Ovary (tissue), 9 donors: ENCODE measurements around the gene CEP57L1. TPM values are rescaled to one million over a fixed set of nuclear protein-coding genes. Genes with fewer than 3 reads are reported as not detected.
A peak's percentile ranks its signal among the peaks of the same experiment; 100 is the strongest.
"Not testable (repeated sequence)": the region's sequence is repeated elsewhere in the genome, so short reads cannot be mapped to it uniquely, and the experiment has no call there.

Experiments
- DNase-seq, 5 donors: peaks; one replicate each; pipeline ENCODE4 v3.0.0-alpha.2; 2019 to 2020
- H3K27ac ChIP-seq, 2 donors: fragments of 200-600 bp; one replicate each; pipeline versions ENCODE4 v1.5.1 to v1.8.0; 2019 to 2022
- H3K27me3 ChIP-seq: fragments of 200-600 bp; one replicate; pipeline ENCODE4 v1.8.0; 2022
- H3K36me3 ChIP-seq: fragments of 200-600 bp; sonication (generic); one replicate; pipeline ENCODE4 v1.5.1; 2019
- H3K4me1 ChIP-seq: one replicate; pipeline ENCODE4 v1.8.1; 2013; ENCODE audit warnings: mild to moderate bottlenecking, moderate library complexity; ENCODE audit not compliant: insufficient read depth
- H3K4me3 ChIP-seq: fragments of 200-600 bp; sonication (generic); one replicate; pipeline ENCODE4 v1.5.1; 2017
- H3K9me3 ChIP-seq, 2 donors: fragments of 200-600 bp in 1 of 2; sonication (generic) in 1 of 2; one replicate each; pipeline versions ENCODE4 v1.5.1 to v1.8.1; 2013 to 2019; ENCODE audit warnings: mild to moderate bottlenecking in 1 of 2, moderate library complexity in 1 of 2
- CTCF ChIP-seq, 3 donors: fragments of 450-650 bp in 2 of 3; fragments of 200-600 bp in 1 of 3; IDR thresholded peaks; one replicate each; pipeline versions ENCODE4 v1.5.1 to v1.8.0; 2016 to 2022; ENCODE audit warnings: antibody characterized with exemption in 3 of 3, mild to moderate bottlenecking in 1 of 3
- EP300 ChIP-seq: sonication (generic); formaldehyde crosslinking; IDR thresholded peaks from one replicate; pipeline ENCODE4 v1.6.1; 2017; ENCODE audit warnings: antibody characterized with exemption
- POLR2A ChIP-seq: fragments of 450-650 bp; IDR thresholded peaks from one replicate; pipeline ENCODE4 v1.6.1; 2017; ENCODE audit warnings: antibody characterized with exemption, mild to moderate bottlenecking, moderate library complexity
- WGBS, 3 donors: extraction: QIAGEN DNeasy Blood & Tissue Kit in 1 of 3; methylation state at CpG; one replicate each; pipeline versions ENCODE4 v1.1.5 to v1.1.7; 2013 to 2017; 5-methylcytosine and 5-hydroxymethylcytosine counted together
- intact Hi-C, 4 donors: fragments of 100-400 bp; cut with DNase I; formaldehyde crosslinking; loops; one replicate each; pipeline versions ENCODE4 v1.11.0 to v1.15.1; 2022 to 2023
- polyA plus RNA-seq, 2 donors: library from polyadenylated mRNA; stranded (reverse); fragments of 200-250 nt in 1 of 2; fragments of 350-450 nt in 1 of 2; fragmentation: Illumina TruSeq in 1 of 2; extraction: RNeasy Lipid Tissue Mini Kit (QIAGEN cat#74804) in 1 of 2; gene quantifications; one replicate each; pipeline ENCODE4 v1.2.3, GENCODE V29; 2013 to 2014
- total RNA-seq, 7 donors: library from RNA; depleted of rRNA in 2 of 7; stranded (reverse); fragments of >200 nt in 2 of 7; fragmentation: NEBNext Ultra II Directional in 3 of 7; extraction: Animal tissue kit (Norgen Biotek cat#: 25700) in 3 of 7; gene quantifications; one replicate each; pipeline versions ENCODE4 v1.1.0 to v1.2.4, GENCODE V29; 2016 to 2023
- donor health status: DM: no; HTN: no; CAD: no; lungs with moderate emphysema.
- donor health status: DM: no; HTN: no; CAD: no.
- donor health status: Bipolar disorder and iron deficiency.
- donor health status: DM: yes; HTN: yes; CAD: no.
- donor health status: DM: no; HTN: no; CAD: no.
- donor health status: DM: yes; HTN: yes; CAD: no.

The CEP57L1 gene
- total and polyA plus RNA-seq, 9 donors: 4.9 to 12.6 (median 9.2) TPM

GRCh38 chr6:109081026-109081425 lies 14.3 kb upstream of the CEP57L1 start:
- DNase-seq: peak in 3 of 5 donors; percentile 43 to 71 (median 50)
- Histone ChIP-seq H3K4me3 (no peak overlapping the region), H3K36me3 (no peaks in the 10 kb centered on the region), H3K27ac (peak overlapping the region in 1 of 2 donors; percentile 13), H3K27me3 (no peaks in the 10 kb centered on the region), H3K9me3 (no peaks in the 10 kb centered on the region), H3K4me1 (peaks cover 4% of the 10 kb centered on the region)
- 14 to 38% (median 16%) methylated on average over 1 of the region's 1 CpG for WGBS, 3 donors
- intact Hi-C loops: no loop called here
- no peak for TF ChIP-seq POLR2A
- no peak for TF ChIP-seq EP300
- no peak for TF ChIP-seq CTCF (IDR thresholded peaks at IDR 0.05)

- Histone ChIP-seq H3K27ac (peak overlapping the region in 1 of 2 donors; percentile 11), H3K4me3 (no peak overlapping the region), H3K36me3 (no peaks in the 10 kb centered on the region), H3K9me3 (no peaks in the 10 kb centered on the region), H3K4me1 (peaks cover 4% of the 10 kb centered on the region), H3K27me3 (no peaks in the 10 kb centered on the region)
- TF ChIP-seq EP300: no peak
- TF ChIP-seq CTCF (IDR thresholded peaks at IDR 0.05): no peak
- TF ChIP-seq POLR2A: no peak
- 62 to 74% (median 73%) methylated on average over 4 of the region's 4 CpGs for WGBS, 3 donors
- intact Hi-C loops: no loop called here
- no peak for DNase-seq
Measured at GRCh38 chr6:109081516-109082187, 13.7 kb upstream of the CEP57L1 start.

GRCh38 chr6:109082188-109082577 lies 13.1 kb upstream of the CEP57L1 start:
- no peak overlapping the region for H3K4me3 ChIP-seq
- no peaks in the 10 kb centered on the region for H3K9me3 ChIP-seq
- H3K27ac ChIP-seq: peak overlapping the region in 1 of 2 donors; percentile 11
- no peaks in the 10 kb centered on the region for H3K27me3 ChIP-seq
- no peaks in the 10 kb centered on the region for H3K36me3 ChIP-seq
- TF ChIP-seq POLR2A (no peak), CTCF (IDR thresholded peaks at IDR 0.05) (no peak), EP300 (no peak)
- WGBS, 3 donors: 85 to 96% (median 90%) methylated on average over 1 of the region's 1 CpG
- peaks cover 4% of the 10 kb centered on the region for H3K4me1 ChIP-seq
- intact Hi-C loops: no loop called here
- no peak for DNase-seq

GRCh38 chr6:109083657-109084056 lies 11.7 kb upstream of the CEP57L1 start:
- no peaks in the 10 kb centered on the region for H3K27me3 ChIP-seq
- intact Hi-C loops: no loop called here
- 87 to 94% (median 91%) methylated on average over 1 of the region's 1 CpG for WGBS, 3 donors
- no peaks in the 10 kb centered on the region for H3K36me3 ChIP-seq
- TF ChIP-seq POLR2A (no peak), EP300 (no peak), CTCF (IDR thresholded peaks at IDR 0.05) (no peak)
- no peak for DNase-seq
- no peak overlapping the region for H3K4me3 ChIP-seq
- no peak overlapping the region for H3K27ac ChIP-seq
- H3K9me3 ChIP-seq: no peaks in the 10 kb centered on the region
- H3K4me1 ChIP-seq: peaks cover 4% of the 10 kb centered on the region

GRCh38 chr6:109084146-109084545 lies 11.2 kb upstream of the CEP57L1 start:
- 90 to 95% (median 91%) methylated on average over 8 of the region's 8 CpGs for WGBS, 3 donors
- H3K27me3 ChIP-seq, H3K4me3 ChIP-seq, H3K9me3 ChIP-seq, H3K36me3 ChIP-seq, H3K4me1 ChIP-seq, H3K27ac ChIP-seq, DNase-seq, intact Hi-C loops: not testable (repeated sequence)
